GM18520 (cell line): ENCODE measurements around the gene PPP2R1A.
"Not testable (repeated sequence)": the region's sequence is repeated elsewhere in the genome, so short reads cannot be mapped to it uniquely, and the experiment has no call there.

Experiments
- ATAC-seq: cut with Tn5 transposase; IDR thresholded peaks from one replicate; pipeline ENCODE4 v1.9.1; 2021; ENCODE audit not compliant: unreplicated experiment

The PPP2R1A gene

DNA sequence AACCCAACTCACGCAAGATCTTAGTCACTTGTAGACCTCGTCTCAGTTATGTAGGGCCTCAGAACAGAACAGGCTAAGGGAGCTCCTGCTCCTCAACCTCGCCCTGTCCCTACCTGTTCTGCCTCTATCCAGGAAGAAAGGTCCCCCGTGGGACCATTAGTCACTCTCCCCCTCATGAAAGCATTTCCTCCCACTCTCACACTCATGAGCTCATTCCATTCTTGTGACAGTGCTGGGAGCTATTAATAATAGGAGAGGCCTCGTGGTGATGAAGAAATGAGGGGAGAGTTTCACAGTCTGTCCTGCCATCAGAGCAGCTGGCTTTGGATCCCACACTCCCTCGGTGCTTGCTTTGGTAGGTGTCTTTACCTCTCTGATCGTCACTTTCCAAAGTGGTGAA lies 10.2 kb downstream of the PPP2R1A start:
- no peak for ATAC-seq

DNA sequence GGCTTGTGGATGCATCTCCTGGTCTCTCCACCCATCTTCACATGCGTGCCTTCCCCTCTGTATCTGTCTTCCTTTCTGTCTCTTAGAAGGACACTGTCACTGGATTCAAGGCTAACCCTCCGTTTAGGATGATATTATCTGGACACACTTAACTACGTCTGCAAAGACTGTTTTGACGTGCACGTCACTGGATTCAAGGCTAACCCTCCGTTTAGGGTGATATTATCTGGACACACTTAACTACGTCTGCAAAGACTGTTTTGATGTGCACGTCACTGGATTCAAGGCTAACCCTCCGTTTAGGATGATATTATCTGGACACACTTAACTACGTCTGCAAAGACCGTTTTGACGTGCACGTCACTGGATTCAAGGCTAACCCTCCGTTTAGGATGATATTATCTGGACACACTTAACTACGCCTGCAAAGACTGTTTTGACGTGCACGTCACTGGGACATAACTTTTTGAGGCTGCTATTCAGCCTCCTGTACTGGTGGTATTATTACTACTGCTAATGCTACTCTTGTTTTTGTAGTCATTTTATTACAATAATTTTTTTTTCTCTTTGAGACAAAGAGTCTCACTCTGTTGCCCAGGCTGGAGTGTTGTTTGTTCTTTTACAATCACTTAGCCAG lies 11.0 kb downstream of the PPP2R1A start:
- ATAC-seq, result not testable (repeated sequence)

DNA sequence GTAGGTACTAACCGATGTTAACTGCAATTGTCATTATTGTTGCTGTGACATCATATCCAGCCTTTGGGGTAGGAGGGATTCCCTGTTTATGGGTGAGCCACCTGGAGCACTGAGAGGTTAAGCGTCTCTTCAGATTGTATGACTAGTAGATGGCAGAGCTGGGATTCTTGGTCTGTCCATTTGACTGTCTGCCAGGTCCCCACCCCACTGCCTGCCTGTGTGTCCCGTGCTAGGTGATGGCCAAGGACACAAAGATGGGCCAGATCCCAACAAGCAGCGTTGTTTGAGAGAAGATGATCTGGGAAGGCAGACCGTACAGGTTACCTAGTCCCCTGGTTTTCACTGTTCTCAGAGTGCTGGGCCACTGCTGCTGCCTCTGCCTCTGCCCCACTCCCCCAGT lies 16.6 kb downstream of the PPP2R1A start:
- ATAC-seq, result no peak

DNA sequence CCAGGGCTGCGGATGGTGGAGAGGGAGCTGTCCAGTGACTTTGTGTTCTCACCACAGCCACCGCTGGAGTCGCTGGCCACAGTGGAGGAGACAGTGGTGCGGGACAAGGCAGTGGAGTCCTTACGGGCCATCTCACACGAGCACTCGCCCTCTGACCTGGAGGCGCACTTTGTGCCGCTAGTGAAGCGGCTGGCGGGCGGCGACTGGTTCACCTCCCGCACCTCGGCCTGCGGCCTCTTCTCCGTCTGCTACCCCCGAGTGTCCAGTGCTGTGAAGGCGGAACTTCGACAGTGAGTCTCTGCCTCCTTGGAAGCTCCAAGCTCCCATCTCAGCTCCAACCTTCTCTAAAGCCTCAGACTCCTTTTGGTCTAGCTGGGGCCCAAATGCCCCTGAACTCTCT lies 21.4 kb downstream of the PPP2R1A start:
- ATAC-seq, result no peak

DNA sequence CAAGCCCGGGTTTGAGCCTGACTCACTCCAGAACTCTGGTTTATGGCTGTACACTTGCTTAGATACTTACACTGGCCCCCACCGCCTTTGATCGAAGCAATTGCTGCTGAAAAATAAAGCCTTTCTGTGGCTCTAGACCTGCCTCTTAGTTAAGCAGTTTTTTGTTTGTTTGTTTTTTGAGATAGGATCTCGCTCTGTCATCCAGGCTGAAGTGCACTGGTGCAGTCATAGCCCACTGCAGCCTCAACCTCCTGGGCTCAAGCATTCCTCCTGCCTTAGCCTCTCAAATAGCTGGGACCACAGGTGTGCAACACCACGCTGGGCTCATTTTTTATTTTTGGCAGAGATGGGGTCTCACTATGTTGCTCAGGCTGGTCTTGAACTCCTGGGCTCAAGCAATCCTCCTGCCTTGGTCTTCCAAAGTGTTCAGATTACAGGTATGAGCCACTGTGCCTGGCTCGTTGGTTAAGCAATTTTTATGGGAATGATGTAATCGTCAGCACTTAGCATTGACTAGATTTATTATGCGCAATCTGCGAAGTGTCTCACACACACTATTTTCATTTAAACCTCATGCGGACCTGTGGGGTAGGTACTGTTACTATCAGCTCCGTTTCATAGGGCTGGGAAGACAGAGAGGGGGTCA lies 22.2 kb downstream of the PPP2R1A start:
- ATAC-seq, result no peak

DNA sequence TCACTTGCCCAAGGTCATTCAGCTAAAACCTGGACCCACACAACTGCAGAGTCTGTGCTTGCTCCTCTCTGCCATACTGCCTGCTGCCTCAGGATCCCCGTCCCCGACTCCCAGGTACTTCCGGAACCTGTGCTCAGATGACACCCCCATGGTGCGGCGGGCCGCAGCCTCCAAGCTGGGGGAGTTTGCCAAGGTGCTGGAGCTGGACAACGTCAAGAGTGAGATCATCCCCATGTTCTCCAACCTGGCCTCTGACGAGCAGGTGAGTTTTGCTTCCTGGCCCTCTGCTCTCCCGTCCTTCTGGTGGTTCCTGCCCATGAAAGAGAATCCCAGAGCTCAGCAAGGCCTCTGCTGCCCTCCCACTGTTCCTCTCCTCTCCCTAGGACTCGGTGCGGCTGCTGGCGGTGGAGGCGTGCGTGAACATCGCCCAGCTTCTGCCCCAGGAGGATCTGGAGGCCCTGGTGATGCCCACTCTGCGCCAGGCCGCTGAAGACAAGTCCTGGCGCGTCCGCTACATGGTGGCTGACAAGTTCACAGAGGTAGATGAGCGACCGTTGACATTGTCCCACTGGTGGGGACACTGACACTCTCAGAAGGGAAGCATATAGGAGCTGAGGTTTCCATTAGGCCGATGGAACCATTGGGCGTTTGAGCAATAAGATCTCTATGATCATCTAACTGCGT lies 22.9 kb downstream of the PPP2R1A start:
- ATAC-seq, result no peak

DNA sequence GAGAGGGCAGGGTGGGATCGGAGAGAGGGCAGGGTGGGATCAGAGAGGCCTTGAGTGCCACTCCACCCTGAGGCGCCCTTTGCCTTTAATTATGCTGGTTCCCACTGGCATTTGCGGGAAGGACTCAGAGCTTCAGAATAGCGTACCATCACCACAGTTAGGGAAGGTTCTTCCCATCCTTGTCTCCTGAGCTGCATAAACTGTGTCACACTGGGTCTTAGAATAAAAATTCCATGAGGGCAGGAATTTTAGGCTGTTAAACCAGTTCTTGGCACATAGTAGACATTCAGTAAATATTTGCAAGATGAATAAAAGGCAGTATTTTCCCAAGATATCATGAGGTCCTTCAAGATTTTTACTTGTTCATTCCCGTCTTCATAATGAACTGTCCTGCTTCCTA lies 24.4 kb downstream of the PPP2R1A start:
- no peak for ATAC-seq

DNA sequence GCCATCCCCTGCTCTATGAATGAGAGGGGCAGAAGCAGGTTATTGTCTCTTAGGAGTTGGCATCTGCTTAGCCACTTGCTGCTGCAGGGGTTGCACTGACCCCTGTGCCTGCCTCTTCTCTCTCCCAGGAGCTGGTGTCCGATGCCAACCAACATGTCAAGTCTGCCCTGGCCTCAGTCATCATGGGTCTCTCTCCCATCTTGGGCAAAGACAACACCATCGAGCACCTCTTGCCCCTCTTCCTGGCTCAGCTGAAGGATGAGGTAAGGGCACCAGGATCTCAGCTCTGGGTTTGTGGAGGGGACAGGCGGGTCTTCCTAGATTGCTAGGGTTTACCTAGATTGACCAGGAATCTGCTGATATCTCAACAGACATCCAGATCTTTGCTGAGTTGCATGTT lies 26.5 kb downstream of the PPP2R1A start:
- ATAC-seq, result no peak

DNA sequence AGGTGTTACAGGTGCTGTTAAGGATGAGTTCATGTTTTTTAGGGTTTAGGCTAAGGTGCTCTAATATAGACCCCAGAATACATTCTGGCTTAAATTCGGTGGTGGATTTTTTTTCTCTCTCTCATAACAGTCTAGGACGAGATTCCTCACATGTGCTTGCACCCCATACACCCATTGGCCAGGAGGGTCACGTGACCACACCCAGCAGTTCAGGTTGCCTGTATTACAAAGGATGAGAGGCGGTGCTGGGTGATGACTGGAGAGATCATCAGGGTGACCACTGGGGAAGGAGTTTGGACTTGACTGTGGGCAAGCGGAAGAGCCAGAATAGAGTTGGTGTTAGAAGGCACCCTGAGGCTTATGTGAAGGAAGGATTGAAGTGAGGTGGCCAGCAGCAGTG lies 27.7 kb downstream of the PPP2R1A start:
- ATAC-seq, result no peak

DNA sequence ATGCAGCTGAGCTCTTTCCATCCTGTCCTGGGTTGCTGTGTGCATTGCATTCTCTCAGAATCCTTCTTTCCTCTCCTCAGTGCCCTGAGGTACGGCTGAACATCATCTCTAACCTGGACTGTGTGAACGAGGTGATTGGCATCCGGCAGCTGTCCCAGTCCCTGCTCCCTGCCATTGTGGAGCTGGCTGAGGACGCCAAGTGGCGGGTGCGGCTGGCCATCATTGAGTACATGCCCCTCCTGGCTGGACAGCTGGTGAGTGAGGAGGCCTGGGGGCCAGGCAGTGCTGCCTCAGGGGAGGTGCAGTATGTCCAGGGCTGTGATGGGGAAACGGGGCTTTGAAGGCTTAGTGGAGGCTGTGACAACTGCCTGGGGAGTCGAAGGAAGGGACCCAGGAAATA lies 29.8 kb downstream of the PPP2R1A start:
- no peak for ATAC-seq

DNA sequence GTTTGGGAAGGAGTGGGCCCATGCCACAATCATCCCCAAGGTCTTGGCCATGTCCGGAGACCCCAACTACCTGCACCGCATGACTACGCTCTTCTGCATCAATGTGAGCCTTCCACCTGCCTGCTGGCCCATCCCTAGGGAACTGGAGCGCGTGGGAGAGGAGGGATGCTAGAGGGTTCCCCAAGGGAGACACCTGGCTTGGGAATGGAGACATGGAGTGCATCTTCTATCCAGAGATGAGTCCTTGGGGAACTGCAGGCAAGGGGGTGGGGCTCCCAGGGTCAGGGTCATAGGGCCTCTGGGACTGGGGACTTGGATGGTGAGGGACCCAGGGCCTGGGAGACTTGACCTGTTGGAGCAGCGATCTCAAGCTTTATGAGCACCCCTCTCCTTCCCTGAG lies 31.2 kb downstream of the PPP2R1A start:
- ATAC-seq, result no peak

DNA sequence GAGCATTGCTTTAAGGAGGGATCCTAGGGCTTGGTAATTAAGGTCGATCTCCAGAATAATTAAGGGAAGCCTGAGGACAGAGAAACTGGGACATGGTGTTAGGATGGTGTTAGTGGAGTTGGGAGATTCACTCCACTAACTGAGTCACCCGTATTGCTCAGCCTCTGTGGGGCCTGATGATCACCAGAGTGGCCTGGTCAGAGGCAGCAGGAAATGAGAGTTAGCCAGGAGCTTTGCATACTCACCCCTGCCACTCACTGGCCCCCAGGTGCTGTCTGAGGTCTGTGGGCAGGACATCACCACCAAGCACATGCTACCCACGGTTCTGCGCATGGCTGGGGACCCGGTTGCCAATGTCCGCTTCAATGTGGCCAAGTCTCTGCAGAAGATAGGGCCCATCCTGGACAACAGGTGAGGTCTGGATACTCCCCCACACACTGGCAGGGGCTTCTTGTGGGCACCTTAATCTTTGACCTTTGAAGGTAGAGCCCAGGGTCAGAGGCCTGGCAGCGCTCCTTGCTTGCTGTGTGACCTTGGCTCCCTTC lies 32.1 kb downstream of the PPP2R1A start:
- no peak for ATAC-seq

DNA sequence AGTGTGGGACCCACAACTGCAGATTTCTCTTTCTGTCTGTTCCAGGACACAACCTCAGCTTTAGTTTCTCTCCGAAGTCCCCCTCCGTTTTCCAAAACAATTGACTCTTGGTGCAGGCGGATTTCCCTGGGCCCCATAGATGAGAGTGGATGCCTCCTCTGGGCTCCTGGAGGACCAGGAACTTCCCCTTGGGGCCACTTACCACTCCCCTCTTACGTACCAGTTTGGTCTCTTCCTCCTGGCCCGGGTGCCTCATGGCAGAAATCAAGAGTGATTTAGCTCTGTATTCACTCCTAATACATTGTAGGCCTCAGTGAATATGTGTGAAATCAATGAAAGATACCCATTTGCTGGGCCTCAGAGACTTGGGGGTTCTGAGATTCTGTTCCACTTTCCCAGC lies 34.4 kb downstream of the PPP2R1A start:
- ATAC-seq, result no peak

DNA sequence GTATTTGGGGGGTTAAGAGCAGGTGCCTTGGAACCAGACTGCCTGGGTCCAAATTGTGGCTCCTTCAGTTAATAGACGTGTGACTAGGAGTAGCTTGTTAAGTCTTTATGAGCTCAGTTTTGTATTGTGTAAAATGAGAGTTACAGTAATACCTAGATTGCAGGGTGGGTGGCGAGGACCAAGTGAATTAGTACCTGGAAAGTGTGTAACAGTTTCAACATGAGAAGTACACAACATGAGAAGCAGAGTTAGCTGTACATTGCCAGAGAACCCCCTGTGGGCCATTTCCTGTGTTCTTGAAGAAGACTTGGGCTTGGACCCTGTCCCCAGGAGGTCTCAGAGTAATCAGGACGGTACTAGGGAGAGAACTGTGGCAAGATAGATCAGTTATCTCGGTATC lies 36.8 kb downstream of the PPP2R1A start:
- no peak for ATAC-seq

DNA sequence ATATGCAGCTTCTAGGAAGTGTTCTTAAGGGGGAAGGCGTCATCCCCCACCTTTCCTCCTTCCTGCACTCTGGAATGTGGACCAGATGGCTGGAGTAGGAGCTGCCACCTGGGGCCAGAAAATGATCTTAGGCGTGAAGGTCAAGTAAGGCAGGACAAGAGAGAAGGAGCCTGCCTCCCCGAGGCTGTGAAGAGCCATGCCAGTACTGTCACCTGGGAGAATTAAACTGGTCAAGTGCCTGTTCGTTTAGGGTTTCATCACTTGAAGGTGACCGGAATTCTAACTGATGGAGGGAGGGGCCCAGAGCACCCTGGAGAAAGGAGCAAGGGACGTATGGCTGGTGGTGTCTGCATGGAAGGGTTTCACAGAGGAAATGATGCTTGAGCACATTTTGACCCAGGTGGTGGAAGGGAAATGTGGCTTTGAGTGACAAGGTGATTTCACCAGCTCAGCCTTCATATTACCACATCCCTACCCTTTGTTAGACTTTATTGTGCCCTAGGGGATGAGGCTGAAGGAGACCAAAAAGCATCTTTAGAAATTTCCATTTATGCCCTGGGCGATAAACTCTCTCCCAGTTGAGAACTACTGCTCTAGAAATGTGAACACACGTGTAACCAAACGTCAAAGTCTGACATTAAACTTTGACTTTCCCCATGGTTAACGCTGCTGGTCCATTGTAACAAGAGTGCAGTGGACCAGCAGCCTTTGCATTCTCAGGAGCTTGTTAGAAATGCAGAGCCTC lies 37.5 kb downstream of the PPP2R1A start:
- no peak for ATAC-seq

DNA sequence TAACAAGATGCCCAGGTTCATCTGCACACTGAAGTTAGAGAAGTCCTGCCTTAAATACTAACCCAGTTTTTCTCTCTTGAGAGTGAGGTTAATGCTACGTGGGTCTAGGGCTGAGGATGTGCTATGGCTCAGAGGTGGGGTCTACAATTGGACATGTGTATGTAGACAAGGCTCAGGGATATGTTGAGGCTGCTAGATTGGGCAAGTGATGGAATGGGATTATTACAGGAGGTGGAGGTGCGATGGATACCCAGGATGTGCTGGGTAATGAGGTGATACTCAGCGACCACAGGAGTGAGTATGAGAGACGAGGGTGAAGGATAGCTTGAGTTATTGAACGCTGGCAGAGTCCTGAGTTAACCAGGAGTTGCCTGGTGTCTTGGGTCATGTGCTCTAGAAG lies 38.1 kb downstream of the PPP2R1A start:
- ATAC-seq, result no peak

DNA sequence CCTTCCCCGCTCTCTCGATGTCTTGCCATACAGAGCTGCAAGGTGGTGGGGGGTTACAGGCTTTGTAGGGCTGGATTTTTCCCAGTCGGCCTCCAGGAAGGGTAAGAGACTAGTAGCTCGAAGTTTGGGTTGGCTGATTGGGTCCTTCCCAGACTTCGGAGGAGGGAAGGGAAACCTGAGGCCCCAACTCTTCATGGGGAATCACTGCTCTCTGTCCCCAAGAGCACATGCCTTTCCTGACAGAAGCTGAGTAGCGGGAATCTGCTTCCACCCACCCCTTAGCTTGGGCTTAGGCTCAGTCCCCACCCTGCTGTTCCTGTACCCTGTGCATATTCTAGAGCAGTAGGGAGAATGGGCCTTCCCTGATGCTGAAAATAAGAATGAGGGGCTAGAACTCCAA lies 39.7 kb downstream of the PPP2R1A start:
- no peak for ATAC-seq

DNA sequence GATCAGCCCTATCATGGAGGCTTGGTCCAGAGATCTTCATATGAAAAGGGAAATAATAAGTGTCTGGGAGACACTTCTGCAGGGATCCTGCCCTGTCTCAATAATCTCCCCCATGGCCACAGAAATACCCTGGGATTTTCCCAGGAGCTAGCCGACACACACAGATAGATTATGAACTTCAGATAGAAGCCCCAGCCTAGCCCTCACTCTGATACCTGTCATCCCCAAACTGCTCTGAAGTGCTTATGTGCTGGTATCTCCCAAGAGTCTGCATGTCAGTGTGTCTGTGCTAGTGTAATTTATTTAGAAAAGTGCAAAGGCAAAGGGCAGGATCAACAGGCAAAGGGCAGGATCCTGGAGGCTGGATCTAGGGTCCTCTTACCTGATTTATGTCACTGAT lies 40.8 kb downstream of the PPP2R1A start:
- no peak for ATAC-seq

DNA sequence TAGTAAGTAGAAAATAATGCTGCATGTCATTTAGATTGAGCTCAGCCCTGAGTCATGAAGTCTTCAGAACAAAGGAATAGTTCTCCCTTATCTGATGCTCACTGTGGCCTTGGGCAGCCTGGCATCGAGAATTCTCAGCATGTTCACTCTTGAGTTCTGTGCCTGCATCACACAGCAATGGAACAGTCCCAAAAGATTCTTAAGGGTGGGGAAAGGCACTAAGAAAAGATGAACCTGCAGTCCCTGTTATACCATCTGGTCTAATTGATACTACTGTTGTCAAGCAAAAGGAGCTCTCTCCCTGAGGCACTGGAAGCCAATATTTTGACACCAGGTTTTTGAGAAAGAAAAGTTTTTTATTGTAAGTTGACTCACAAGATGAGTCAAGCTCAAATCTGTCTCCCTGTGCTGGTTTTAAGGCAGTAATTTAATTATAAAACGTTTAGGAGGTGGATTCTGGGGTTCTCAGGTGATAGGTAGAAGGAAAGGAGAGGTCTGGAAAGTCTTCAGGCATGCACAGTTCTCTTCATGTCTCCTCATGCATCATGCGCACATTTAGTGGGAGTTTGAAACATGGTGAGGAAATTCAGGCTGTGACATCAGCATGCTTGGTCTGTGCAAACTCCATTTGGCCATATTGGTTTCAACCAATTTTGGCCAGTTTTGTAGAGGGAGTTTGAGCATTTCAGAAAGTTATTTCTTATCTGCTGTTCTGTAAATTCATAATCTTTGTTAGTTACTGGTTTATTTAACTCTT lies 41.5 kb downstream of the PPP2R1A start:
- ATAC-seq, result no peak

DNA sequence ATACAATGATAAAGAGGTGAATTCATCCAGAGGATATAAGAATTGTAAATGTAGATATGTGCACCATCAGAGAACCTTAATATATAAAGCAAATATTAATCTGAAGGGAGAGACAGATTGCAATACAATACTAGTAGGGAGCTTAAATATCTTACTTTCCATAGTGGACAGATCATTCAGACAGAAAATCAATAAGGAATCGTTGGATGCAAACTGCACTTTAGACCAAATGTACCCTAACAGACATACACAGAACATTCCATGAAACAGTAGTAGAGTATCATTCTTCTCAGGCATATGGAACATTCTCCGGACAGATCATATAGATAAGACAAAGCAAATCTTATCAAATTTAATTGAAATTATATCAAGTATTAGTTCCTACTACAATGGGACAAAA lies 44.6 kb downstream of the PPP2R1A start:
- no peak for ATAC-seq

DNA sequence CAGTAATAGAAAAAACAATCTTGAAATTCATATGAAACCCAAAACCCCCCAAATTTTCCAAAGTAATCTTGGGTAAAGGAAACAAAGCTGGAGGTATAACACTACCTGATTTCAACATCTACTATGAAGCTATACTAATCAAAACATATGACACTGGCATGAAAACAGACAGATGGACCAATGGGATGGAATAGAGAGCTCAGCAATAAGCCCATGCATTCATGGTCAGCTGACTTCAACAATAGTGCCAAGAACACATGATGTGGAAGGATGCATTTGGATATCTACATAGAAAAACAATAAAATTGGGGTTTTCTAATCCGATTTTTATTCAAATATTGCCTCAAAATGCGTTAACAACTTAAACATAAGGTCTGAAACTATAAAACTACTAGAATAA lies 47.3 kb downstream of the PPP2R1A start:
- no peak for ATAC-seq
